NCI-H526 (cell line): ENCODE results near the gene ETV6.
A peak's percentile ranks its signal among the peaks of the same experiment; 100 is the strongest.

Experiments
- DNase-seq, 2 experiments: peaks; one replicate each; lab custom pipeline; 2025; lab: John Stamatoyannopoulos, UW

The ETV6 gene

DNA sequence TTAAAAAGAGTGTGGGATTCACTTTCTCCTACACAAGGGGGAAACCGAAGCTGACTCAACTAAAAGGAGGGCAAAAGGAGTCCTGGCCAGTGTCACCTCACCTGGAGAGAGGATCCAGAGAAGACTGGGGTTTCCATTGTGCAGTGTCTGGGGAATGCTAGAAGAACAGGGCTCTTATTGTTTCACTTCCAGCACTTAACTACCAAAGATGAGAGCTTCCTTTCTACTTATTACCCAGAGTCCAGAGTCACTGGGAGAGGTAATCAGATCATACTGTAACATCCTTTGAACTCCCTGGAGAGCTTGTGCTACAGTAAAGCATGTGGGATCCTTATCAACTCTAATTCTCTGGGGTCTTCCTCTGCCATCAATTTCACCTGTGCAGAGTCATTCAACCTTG, 272.9 kb downstream of the ETV6 start:
- peak; percentile 54 to 60 for DNase-seq

- DNase-seq: no peak
These were observed 273.6 kb downstream of the ETV6 start for GRCh38 chr12:11923067-11923466.

DNA sequence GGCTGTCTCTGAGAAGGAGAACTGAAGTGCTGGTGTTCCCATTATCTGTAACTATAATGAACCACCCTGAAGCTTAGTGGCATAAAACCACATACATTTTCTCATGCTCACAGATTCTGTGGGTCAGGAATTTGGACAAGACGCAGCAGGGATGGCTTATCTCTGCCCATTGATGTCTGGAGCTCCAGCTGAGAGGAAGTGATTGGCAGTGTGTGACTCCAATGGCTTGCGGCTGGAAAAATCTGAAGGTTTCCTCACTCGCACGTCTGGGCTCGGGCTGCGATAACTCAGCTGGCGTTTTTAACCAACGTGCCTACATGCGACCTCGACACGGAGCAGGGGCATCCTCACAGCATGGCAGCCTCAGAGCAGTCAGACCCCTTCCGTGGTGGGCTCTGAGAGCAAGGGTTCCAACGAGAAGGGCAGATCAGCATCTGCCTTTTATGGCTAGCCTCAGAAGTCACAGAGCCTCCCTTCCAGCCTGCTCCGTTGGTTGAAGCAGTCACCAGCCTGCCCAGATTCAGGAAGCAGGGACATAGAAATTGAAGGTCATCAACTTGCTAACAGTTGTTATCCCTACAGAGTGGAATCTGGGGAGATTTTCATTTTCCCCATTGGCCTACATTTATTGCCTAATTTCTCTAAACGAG, 277.9 kb downstream of the ETV6 start:
- DNase-seq: no peak

DNA sequence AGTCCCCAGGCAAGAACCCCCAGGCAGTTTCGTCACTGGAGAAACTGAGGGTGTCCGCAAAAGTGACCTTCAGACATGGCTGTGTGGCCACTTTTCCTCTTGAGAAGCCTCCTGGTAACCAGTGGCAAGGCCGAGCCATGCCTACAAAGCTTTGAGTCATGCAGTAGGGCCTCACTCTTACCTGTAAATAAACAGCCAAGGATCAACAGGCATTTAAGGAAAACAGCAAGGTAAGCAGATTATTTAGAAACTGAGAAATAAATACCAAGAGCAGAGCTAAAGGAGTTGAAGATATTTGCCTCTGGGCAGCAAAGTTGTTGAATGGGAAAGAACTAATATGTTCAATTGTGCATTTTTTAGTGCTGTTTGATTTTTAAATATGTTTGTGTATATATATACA, 280.2 kb downstream of the ETV6 start:
- no peak for DNase-seq

DNA sequence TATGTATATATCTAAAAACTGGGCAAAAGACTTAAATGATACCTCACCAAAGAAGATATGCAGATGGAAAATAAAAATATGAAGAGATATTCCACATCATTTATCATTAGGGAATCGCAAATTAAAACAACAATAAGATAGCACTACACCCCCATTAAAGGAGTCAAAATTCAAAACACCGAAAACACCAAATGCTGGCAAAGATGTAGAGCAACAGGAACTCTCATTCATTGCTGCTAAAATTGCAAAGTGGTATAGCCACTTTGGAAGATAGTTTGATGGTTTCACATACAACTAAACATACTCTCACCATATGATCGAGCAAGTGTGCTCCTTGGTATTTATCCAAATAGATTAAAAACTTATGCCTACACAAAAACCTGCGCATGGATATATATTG, 289.7 kb downstream of the ETV6 start:
- no peak for DNase-seq

DNA sequence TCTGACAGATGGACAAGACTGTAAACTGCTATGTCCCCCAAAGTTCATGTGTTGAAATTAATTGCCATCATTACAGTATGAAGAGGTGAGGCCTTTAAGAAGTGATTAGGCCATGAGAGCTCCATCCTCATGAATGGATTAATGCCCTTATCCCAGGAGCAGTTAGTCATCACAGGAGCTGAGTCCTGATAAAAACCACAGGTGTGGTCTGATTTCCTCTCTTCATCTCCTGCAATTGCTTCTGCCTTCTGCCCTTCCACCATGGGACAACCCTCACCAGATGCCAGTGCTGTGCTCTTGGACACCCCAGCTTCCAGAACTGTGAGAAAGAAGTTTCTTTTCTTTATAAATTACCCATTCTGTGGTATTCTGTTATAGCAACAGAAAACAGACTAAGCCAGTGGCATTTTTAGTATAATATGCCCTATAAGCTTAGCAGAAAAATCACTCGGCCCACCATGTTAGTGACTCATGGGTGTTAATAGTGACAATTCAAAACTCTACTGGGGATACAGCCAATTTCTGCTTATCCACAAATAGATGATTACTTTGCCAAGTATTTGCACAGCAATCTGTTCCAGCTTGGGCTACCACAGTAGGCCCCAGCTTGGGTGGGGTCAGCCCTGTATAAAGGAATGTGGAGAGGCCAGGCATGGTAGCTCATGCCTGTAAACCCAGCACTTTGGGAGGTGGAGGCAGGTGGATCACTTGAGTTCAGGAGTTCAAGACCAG, 292.3 kb downstream of the ETV6 start:
- DNase-seq: no peak

GRCh38 chr12:11943919-11944700, 294.6 kb downstream of the ETV6 start:
- no peak for DNase-seq
